Measurements from ENCODE around the gene CEBPG.

- no peak for TF ChIP-seq EZH2 (IDR thresholded peaks at IDR 0.05)
- no peak for TF ChIP-seq CTCF (IDR thresholded peaks at IDR 0.05)
Measured at GRCh38 chr19:33390101-33390907, 16.8 kb downstream of the CEBPG start.
